ENCODE measurements around the gene MAPK12.

Gene MAPK12

DNA sequence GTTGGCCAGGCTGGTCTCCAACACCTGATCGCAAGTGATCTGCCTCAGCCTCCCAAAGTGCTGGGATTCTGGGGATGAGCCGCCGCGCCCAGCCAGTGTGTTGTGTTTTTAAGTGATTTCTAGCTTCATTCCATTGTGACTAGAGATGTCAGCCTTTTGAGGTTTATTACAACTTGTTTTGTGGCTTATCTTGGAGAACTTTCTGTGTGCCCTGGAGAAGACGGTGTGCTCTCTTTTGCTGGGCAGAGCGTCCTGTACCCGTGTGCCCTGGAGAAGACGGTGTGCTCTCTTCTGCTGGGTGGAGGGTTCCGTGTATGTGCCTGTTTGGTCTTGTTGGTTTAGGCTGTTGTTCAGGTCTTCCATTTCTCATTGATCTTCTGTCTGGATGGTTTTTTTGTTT lies 48.2 kb downstream of the MAPK12 start:
- TF ChIP-seq ZFX (IDR thresholded peaks at IDR 0.05) (no peak), CTCF (conservative IDR thresholded peaks at IDR 0.05) (no peak)
- H3K27ac ChIP-seq = no peak overlapping the region

GRCh38 chr22:50211147-50211546 lies 50.3 kb downstream of the MAPK12 start:
- H3K27ac ChIP-seq = no peak overlapping the region
- TF ChIP-seq ZFX (IDR thresholded peaks at IDR 0.05) (no peak), CTCF (conservative IDR thresholded peaks at IDR 0.05) (no peak)

- no peak for TF ChIP-seq ZFX (IDR thresholded peaks at IDR 0.05)
- no peak for TF ChIP-seq CTCF (conservative IDR thresholded peaks at IDR 0.05)
- no peak overlapping the region for H3K27ac ChIP-seq
Measured at GRCh38 chr22:50210378-50211139, 50.9 kb downstream of the MAPK12 start.

- no peak overlapping the region for H3K27ac ChIP-seq
Measured at GRCh38 chr22:50209893-50210292, 51.6 kb downstream of the MAPK12 start.

DNA sequence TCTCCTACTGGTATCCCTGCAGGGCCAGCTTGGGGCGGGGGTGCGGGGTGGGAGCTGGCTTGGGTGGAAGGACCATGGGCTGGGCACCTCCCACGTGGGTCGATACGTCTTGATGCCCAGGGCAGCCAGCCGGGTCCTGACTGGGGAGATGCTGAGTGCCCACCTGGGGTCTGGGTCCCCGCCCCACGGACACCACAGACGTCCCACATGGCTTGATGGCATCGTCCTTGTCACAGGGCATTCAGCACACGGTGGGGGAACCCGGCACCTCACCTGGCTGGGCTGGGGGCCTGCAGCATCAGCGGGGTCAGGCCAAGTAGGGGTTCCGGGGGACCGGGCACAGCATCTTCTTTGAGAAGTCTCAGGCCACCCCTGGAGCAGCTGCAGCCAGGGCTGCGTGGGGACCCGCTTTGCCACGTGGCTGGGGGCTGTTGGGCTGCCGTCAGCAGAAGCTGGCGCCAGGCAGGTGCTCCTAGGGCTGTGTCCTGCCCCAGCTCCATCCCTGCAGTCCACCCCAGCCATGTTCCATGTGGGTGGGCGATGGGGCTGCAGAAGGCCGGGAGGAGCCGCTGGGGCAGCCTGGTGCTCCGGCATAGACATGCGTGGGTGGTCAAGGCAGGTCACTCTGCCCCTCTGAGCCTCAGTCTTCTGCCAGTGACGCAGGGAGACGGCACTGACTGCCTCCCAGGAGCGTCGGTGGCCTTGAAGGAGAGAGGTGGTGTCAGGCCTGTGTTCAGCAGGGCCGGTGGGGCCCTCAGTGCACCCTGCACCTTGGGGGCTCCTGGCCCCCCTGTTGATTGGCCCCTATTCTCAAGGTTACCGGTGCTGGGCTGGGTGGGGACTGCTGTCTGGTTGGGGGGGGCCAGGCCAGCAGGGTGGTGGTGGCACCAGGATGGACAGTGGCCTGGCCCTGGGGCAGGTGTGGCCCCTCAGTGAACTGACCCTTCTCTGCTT lies 52.3 kb downstream of the MAPK12 start:
- no peak overlapping the region for H3K27ac ChIP-seq
- TF ChIP-seq CTCF (conservative IDR thresholded peaks at IDR 0.05) = no peak
- TF ChIP-seq ZFX (IDR thresholded peaks at IDR 0.05) = no peak

More at GRCh38 chr22:50209893-50210292, 51.6 kb downstream of the MAPK12 start:
- no peak for TF ChIP-seq ZFX (IDR thresholded peaks at IDR 0.05)
- TF ChIP-seq CTCF (conservative IDR thresholded peaks at IDR 0.05) = peak; percentile 95

- no peak overlapping the region for H3K27ac ChIP-seq
Measured at GRCh38 chr22:50208430-50208938, 53.0 kb downstream of the MAPK12 start.

More at GRCh38 chr22:50208430-50208938, 53.0 kb downstream of the MAPK12 start:
- TF ChIP-seq ZFX (IDR thresholded peaks at IDR 0.05) (no peak), CTCF (conservative IDR thresholded peaks at IDR 0.05) (no peak)
